NB4 (cell line): Measurements from ENCODE around the gene DCHS1.

ENCODE experiments used
- CTCF ChIP-seq: IDR thresholded peaks from one replicate; pipeline ENCODE4 v1.5.1; 2012; ENCODE audit warnings: low read depth, low read length
- POLR2A ChIP-seq: IDR thresholded peaks from 2 replicates; pipeline ENCODE4 v1.6.1; 2011; ENCODE audit warnings: mild to moderate bottlenecking; ENCODE audit not compliant: insufficient read length; ENCODE audit errors: extremely low read depth

- peak; percentile 68 for TF ChIP-seq CTCF
- TF ChIP-seq POLR2A, result peak; percentile 96
Measured at GRCh38 chr11:6682936-6683861, 27.6 kb upstream of the DCHS1 start, which contains the start of gene MRPL17.
